Measurements from ENCODE around the gene RAP1GAP. TPM values are rescaled to one million over a fixed set of nuclear protein-coding genes. Genes with fewer than 3 reads are reported as not detected.

Gene RAP1GAP
- total RNA-seq, 2 donors from 2014 or later, result 46.5 to 104 TPM

DNA sequence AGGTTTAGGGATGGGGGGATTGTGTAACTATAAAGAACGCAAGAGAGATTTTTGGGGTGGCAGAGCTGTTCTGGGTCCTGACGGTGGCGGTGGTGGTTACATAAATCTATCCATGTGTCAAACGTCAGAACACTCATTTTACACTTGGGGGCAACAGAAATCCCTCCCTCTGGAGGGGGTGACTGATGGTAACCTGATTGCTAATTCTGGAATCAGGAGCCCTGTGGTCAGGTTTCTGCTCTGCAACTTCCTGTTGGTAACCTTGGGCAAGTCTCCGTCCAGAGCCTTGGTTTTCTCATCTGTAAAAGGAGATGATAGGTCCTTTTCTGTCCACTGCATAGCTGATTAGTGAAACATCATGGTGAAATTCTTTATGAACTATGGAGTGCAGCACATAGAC is 119.1 kb downstream of the RAP1GAP start:
- no peaks in the 10 kb centered on the region for H3K36me3 ChIP-seq (replicated peaks in 1 of 2; ENCODE audit: insufficient read depth in 1 of 2, low read depth in 2 of 2)
- H3K4me1 ChIP-seq, result no peaks in the 10 kb centered on the region
- DNase-seq (no peak), ATAC-seq (no peak)
- H3K9me3 ChIP-seq, result no peaks in the 10 kb centered on the region
- H3K27ac ChIP-seq, result no peak overlapping the region
- intact Hi-C loops (cut with DNase I), result no loop called here
- 51 to 68% methylated on average over 5 of the region's 5 CpGs for WGBS, 2 donors
- TF ChIP-seq, protein P1, sequence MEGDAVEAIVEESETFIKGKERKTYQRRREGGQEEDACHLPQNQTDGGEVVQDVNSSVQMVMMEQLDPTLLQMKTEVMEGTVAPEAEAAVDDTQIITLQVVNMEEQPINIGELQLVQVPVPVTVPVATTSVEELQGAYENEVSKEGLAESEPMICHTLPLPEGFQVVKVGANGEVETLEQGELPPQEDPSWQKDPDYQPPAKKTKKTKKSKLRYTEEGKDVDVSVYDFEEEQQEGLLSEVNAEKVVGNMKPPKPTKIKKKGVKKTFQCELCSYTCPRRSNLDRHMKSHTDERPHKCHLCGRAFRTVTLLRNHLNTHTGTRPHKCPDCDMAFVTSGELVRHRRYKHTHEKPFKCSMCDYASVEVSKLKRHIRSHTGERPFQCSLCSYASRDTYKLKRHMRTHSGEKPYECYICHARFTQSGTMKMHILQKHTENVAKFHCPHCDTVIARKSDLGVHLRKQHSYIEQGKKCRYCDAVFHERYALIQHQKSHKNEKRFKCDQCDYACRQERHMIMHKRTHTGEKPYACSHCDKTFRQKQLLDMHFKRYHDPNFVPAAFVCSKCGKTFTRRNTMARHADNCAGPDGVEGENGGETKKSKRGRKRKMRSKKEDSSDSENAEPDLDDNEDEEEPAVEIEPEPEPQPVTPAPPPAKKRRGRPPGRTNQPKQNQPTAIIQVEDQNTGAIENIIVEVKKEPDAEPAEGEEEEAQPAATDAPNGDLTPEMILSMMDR (IDR thresholded peaks at IDR 0.05), result no peak
- TF ChIP-seq POLR2A (IDR thresholded peaks at IDR 0.05), result no peak
- no peaks in the 10 kb centered on the region for H3K27me3 ChIP-seq
- H3K4me3 ChIP-seq, result no peak overlapping the region

- DNase-seq (no peak), ATAC-seq (no peak)
- intact Hi-C loops (cut with DNase I), result no loop called here
- Histone ChIP-seq H3K36me3 (replicated peaks in 1 of 2; ENCODE audit: insufficient read depth in 1 of 2, low read depth in 2 of 2) (no peaks in the 10 kb centered on the region), H3K4me3 (no peak overlapping the region), H3K9me3 (no peaks in the 10 kb centered on the region), H3K4me1 (no peaks in the 10 kb centered on the region), H3K27me3 (no peaks in the 10 kb centered on the region), H3K27ac (no peak overlapping the region)
- TF ChIP-seq POLR2A (IDR thresholded peaks at IDR 0.05), result no peak
- TF ChIP-seq, protein P1 (IDR thresholded peaks at IDR 0.05), result no peak
- WGBS, 2 donors, result 62 to 77% methylated on average over 3 to 9 of the region's 11 CpGs
These were observed 121.3 kb downstream of the RAP1GAP start for GRCh38 chr1:21547876-21548275.

Other genes starting within 250 kb of the RAP1GAP start
- gene NBPF3, start 229.2 kb downstream of the RAP1GAP start, total RNA-seq, result 10 to 100 TPM in 1 of 2 donors, 1 to 10 TPM in 1; 9.6 to 29.3 TPM
- gene ALPL, start 159.9 kb downstream of the RAP1GAP start, total RNA-seq, result 10 to 100 TPM in 1 of 2 donors, 1 to 10 TPM in 1; 3.4 to 10.9 TPM
- gene USP48, start 113.8 kb upstream of the RAP1GAP start, total RNA-seq, result 10 to 100 TPM; 25.4 to 72.9 TPM
- gene LDLRAD2, start 142.9 kb upstream of the RAP1GAP start, total RNA-seq, result 1 to 10 TPM in 1 of 2 donors, not detected in 1; 2.3 TPM